ENCODE measurements around the gene SSBP2.

DNA sequence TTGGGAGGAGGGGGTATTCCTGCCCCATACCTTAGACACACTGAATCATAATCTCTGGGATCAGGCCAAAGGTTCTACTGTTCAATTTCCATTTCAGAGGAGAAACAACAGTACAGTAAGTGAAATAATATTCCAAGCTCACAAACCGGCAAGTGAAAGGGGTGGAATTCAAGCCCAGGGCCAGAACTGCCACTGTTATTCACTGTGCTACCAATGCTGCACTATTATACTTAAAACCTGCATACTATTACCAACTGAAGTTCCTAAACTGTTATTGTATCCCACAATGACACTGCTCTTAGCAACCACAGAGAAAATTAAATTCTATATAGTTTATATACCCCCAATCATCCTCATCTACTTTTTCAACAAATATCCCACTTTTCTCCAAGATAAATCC, 24.6 kb downstream of the SSBP2 start:
- TF ChIP-seq, protein P1, sequence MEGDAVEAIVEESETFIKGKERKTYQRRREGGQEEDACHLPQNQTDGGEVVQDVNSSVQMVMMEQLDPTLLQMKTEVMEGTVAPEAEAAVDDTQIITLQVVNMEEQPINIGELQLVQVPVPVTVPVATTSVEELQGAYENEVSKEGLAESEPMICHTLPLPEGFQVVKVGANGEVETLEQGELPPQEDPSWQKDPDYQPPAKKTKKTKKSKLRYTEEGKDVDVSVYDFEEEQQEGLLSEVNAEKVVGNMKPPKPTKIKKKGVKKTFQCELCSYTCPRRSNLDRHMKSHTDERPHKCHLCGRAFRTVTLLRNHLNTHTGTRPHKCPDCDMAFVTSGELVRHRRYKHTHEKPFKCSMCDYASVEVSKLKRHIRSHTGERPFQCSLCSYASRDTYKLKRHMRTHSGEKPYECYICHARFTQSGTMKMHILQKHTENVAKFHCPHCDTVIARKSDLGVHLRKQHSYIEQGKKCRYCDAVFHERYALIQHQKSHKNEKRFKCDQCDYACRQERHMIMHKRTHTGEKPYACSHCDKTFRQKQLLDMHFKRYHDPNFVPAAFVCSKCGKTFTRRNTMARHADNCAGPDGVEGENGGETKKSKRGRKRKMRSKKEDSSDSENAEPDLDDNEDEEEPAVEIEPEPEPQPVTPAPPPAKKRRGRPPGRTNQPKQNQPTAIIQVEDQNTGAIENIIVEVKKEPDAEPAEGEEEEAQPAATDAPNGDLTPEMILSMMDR (IDR thresholded peaks at IDR 0.05): no peak
- TF ChIP-seq POLR2A (IDR thresholded peaks at IDR 0.05): no peak
